ENCODE results near the gene PSTPIP1. TPM values are rescaled to one million over a fixed set of nuclear protein-coding genes. Genes with fewer than 3 reads are reported as not detected.

Gene PSTPIP1
- not detected in 5 replicates for total RNA-seq (2022; extraction: Qiagen RNA extraction; ENCODE audit: low read depth)

GRCh38 chr15:76994971-76995945 lies at the start of gene PSTPIP1:
TSS of gene PSTPIP1 (plus strand) at chr15:76995126. CDS start at chr15:76995574, 448 bp downstream.

DNA sequence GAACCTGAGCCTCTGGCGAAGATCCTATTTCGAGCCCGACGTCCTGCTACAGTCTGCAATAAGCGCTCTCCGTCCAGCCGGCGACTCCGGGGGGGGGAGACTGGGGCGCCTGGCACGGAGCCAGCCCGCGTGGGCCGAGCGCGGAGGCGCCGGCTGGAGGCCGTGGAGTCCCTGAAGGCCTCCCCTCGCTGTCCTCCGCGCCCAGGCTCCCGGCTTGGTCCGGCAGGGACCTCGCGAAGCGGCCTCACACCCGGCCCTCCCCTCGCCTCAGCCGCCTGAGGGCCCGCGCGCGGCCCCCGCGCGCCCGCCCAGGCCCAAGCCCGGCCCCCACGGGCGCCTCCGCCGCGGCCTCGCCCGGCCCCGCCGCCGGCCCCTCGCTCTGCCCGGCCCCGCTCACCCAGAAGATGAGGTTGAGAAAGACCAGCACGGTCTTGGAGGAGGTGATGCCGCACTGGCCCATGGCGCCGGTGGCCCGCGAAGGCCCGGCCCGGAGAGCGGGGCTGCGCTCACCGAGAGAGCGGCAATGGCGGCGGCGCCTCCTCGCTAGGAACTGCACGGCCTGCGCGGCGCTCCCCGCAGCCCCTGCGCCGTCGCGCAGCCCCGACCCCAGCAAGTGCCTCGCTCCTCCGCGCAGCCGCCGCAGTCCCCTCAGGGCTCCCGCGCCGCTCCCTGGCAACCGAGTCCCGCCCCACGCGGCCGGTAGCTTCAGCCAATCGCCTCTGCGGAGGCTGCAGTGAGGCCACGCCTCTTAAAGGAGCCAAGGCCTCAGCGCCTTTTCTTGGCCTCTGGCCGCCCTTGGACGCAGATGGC lies 75.8 kb downstream of the PSTPIP1 start, which contains the start of gene TSPAN3:
TSS of gene TSPAN3 (minus strand) at position 615 of the 810 bp plus-strand sequence. CDS start at position 460, 155 bp downstream.

Other genes starting within 250 kb of the PSTPIP1 start
- gene SCAPER, start 89.8 kb upstream of the PSTPIP1 start, total RNA-seq (2022; extraction: Qiagen RNA extraction; ENCODE audit: low read depth), result 1.3 to 4.1 TPM (median 3.2 TPM) in 5 replicates
- 33.4 to 69.4 TPM (median 67.3 TPM) in 5 replicates for gene RCN2, start 63.4 kb upstream of the PSTPIP1 start, total RNA-seq (2022; extraction: Qiagen RNA extraction; ENCODE audit: low read depth)
- gene TSPAN3, start 76.0 kb downstream of the PSTPIP1 start, total RNA-seq (2022; extraction: Qiagen RNA extraction; ENCODE audit: low read depth), result 389 to 518 TPM (median 470 TPM) in 5 replicates